GM12865 (cell line): ENCODE results near the gene CHKA.
A peak's percentile ranks its signal among the peaks of the same experiment; 100 is the strongest.

Experiments used
- DNase-seq: peaks from one replicate; pipeline ENCODE4 v3.0.0; 2010; ENCODE audit warnings: low read depth
- H3K4me3 ChIP-seq: 2 replicates; pipeline ENCODE4 v1.5.1; 2011; ENCODE audit warnings: mild to moderate bottlenecking, low read depth, low read length, control low read depth
- CTCF ChIP-seq: IDR thresholded peaks from 2 replicates; pipeline ENCODE4 v1.5.1; 2011; ENCODE audit warnings: low read length, control low read depth, low read depth, inconsistent platforms; ENCODE audit not compliant: insufficient read depth; ENCODE audit errors: missing control alignments

Gene CHKA

GRCh38 chr11:68011051-68011943 lies 109.9 kb downstream of the CHKA start:
- no peak overlapping the region for H3K4me3 ChIP-seq
- no peak for DNase-seq

GRCh38 chr11:68010090-68011041 lies 110.8 kb downstream of the CHKA start, which contains the start of gene ALDH3B1:
Gene ALDH3B1 (plus strand): TSS chr11:68010327. CDS start chr11:68015298, 4,971 bp downstream.
- no peak for TF ChIP-seq CTCF
- no peak within 1 kb of the TSS for H3K4me3 ChIP-seq
- DNase-seq: peak; percentile 34

More at GRCh38 chr11:68011051-68011943, 109.9 kb downstream of the CHKA start:
- TF ChIP-seq CTCF: no peak

- peak; percentile 36 for DNase-seq
Observed at GRCh38 chr11:68009391-68010089, 111.6 kb downstream of the CHKA start.

GRCh38 chr11:68008381-68009337 lies 112.5 kb downstream of the CHKA start:
- no peak for DNase-seq
- H3K4me3 ChIP-seq: no peak overlapping the region
- TF ChIP-seq CTCF: no peak

More at GRCh38 chr11:68009391-68010089, 111.6 kb downstream of the CHKA start:
- TF ChIP-seq CTCF: no peak
- no peak overlapping the region for H3K4me3 ChIP-seq

- TF ChIP-seq CTCF: no peak
- H3K4me3 ChIP-seq: no peak overlapping the region
- no peak for DNase-seq
Observed at GRCh38 chr11:68007498-68008380, 113.4 kb downstream of the CHKA start.
